Spleen (tissue), 11 donors: ENCODE results near the gene TEKT2. TPM values are rescaled to one million over a fixed set of nuclear protein-coding genes. Genes with fewer than 3 reads are reported as not detected.

Experiments
- DNase-seq: peaks from one replicate; pipeline ENCODE4 v3.0.0-alpha.2; 2020
- H3K27ac ChIP-seq, 8 donors: fragments of 200-600 bp; sonication (generic) in 7 of 8; 1 replicate in 4 of 8; 2 replicates in 4 of 8; pipeline versions ENCODE4 v1.5.0 to v1.8.0; 2016 to 2021; ENCODE audit warnings: inconsistent platforms in 4 of 8, mild to moderate bottlenecking in 4 of 8, moderate library complexity in 1 of 8
- H3K27me3 ChIP-seq, 7 donors: fragments of 200-600 bp; sonication (generic) in 6 of 7; replicated peaks in 1 of 7; 1 replicate in 4 of 7; 2 replicates in 3 of 7; pipeline versions ENCODE4 v1.5.0 to v1.8.0; 2016 to 2021; ENCODE audit warnings: inconsistent platforms in 3 of 7, mild to moderate bottlenecking in 1 of 7
- H3K36me3 ChIP-seq, 6 donors: fragments of 200-600 bp; sonication (generic) in 5 of 6; 1 replicate in 4 of 6; 2 replicates in 2 of 6; pipeline versions ENCODE4 v1.5.0 to v1.8.0; 2016 to 2021; ENCODE audit warnings: inconsistent platforms in 2 of 6
- H3K4me1 ChIP-seq, 6 donors: fragments of 200-600 bp; sonication (generic) in 5 of 6; 1 replicate in 3 of 6; 2 replicates in 3 of 6; pipeline versions ENCODE4 v1.5.0 to v1.8.0; 2016 to 2021; ENCODE audit warnings: inconsistent platforms in 3 of 6
- H3K4me3 ChIP-seq, 8 donors: fragments of 200-600 bp; sonication (generic) in 7 of 8; 1 replicate in 4 of 8; 2 replicates in 4 of 8; pipeline versions ENCODE4 v1.5.0 to v1.8.0; 2016 to 2021; ENCODE audit warnings: inconsistent platforms in 4 of 8, mild to moderate bottlenecking in 4 of 8, moderate library complexity in 2 of 8
- H3K9me3 ChIP-seq, 8 donors: fragments of 200-600 bp; sonication (generic) in 7 of 8; 1 replicate in 4 of 8; 2 replicates in 4 of 8; pipeline versions ENCODE4 v1.5.0 to v1.8.0; 2016 to 2021; ENCODE audit warnings: inconsistent platforms in 4 of 8
- POLR2A ChIP-seq, 3 donors: fragments of 450-650 bp; IDR thresholded peaks; one replicate each; pipeline ENCODE4 v1.5.1; 2017; ENCODE audit warnings: antibody characterized with exemption in 3 of 3, mild to moderate bottlenecking in 1 of 3
- POLR2AphosphoS5 ChIP-seq, 3 donors: sonication (generic); formaldehyde crosslinking; IDR thresholded peaks; one replicate each; pipeline ENCODE4 v1.5.1; 2017; ENCODE audit warnings: antibody characterized with exemption in 3 of 3
- WGBS, 5 donors: extraction: QIAGEN DNeasy Blood & Tissue Kit in 3 of 5; methylation state at CpG; one replicate each; pipeline versions ENCODE4 v1.1.5 to v1.1.7; 2013 to 2018; 5-methylcytosine and 5-hydroxymethylcytosine counted together
- intact Hi-C: fragments of 100-400 bp; cut with DNase I; formaldehyde crosslinking; loops from one replicate; pipeline ENCODE4 v1.15.0; 2023; ENCODE audit warnings: low total_unique reads
- polyA plus RNA-seq, 3 donors: library from polyadenylated mRNA; stranded (reverse); fragments of 200-250 nt; gene quantifications; one replicate each; pipeline ENCODE4 v1.2.1, GENCODE V29; 2013
- total RNA-seq, 7 donors: library from RNA; depleted of rRNA in 3 of 7; stranded (reverse); fragments of >200 nt in 3 of 7; fragmentation: NEBNext Ultra II Directional in 4 of 7; extraction: Animal tissue kit (Norgen Biotek cat#: 25700) in 4 of 7; gene quantifications; one replicate each; pipeline versions ENCODE4 v1.1.0 to v1.2.1, GENCODE V29; 2016 to 2021
- TF ChIP-seq, protein P1 (sequence below), 11 experiments: fragments of 200-600 bp in 7 of 11; fragments of 450-650 bp in 4 of 11; sonication (generic) in 4 of 11; IDR thresholded peaks in 8 of 11; conservative IDR thresholded peaks in 3 of 11; 1 replicate in 7 of 11; 2 replicates in 4 of 11; pipeline versions ENCODE4 v1.4.0 to v1.8.0; 2016 to 2021; ENCODE audit warnings: antibody characterized with exemption in 11 of 11, inconsistent platforms in 4 of 11, mild to moderate bottlenecking in 1 of 11
- donor health status: healthy with polysubstance abuse.
- donor health status: DM: no; HTN: no; CAD: no; lungs with moderate emphysema.
- donor health status: DM: no; HTN: no; CAD: no.
- donor health status: Bipolar disorder and iron deficiency.
- donor health status: healthy.
- donor health status: DM: no; HTN: no; CAD: no.
- donor health status: DM: yes; HTN: yes; CAD: no.

The TEKT2 gene
- total and polyA plus RNA-seq, 10 donors, result 0.33 TPM; not detected in 9

DNA sequence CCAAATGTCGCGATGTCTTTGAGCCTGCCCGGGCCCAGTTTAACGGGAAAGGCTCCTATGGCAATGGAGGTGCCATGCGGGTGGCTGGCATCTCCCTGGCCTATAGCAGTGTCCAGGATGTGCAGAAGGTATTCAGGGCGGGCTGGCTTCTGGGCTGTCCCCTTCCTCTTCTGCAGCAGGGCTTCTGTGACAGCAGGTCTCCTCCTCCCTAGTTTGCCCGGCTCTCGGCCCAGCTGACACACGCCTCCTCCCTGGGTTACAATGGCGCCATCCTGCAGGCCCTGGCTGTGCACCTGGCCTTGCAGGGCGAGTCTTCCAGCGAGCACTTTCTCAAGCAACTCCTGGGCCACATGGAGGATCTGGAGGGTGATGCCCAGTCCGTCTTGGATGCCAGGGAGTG is 7.8 kb downstream of the TEKT2 start:
- no peak overlapping the region for H3K27ac ChIP-seq
- H3K9me3 ChIP-seq, result no peaks in the 10 kb centered on the region
- H3K4me3 ChIP-seq, result no peak overlapping the region
- H3K27me3 ChIP-seq, result peaks cover 0 to 2% (median 0%) of the 10 kb centered on the region in 7 donors
- H3K36me3 ChIP-seq, result peaks cover 5 to 64% (median 46%) of the 10 kb centered on the region in 6 donors
- intact Hi-C loops, result no loop called here
- TF ChIP-seq POLR2A (IDR thresholded peaks at IDR 0.05) (no peak), POLR2AphosphoS5 (IDR thresholded peaks at IDR 0.05) (peak in 1 of 3 donors; percentile 29)
- DNase-seq, result peak; percentile 61
- WGBS, 5 donors, result 88 to 98% (median 96%) methylated on average over 12 to 13 of the region's 13 CpGs
- peaks cover 36 to 87% (median 72%) of the 10 kb centered on the region in 6 donors for H3K4me1 ChIP-seq

GRCh38 chr1:36092166-36092797 is 8.4 kb downstream of the TEKT2 start:
- peaks cover 36 to 92% (median 74%) of the 10 kb centered on the region in 6 donors for H3K4me1 ChIP-seq
- H3K9me3 ChIP-seq, result no peaks in the 10 kb centered on the region
- no peaks in the 10 kb centered on the region for H3K27me3 ChIP-seq
- intact Hi-C loops, result no loop called here
- TF ChIP-seq POLR2AphosphoS5 (IDR thresholded peaks at IDR 0.05) (no peak), POLR2A (IDR thresholded peaks at IDR 0.05) (no peak)
- TF ChIP-seq, protein P1, sequence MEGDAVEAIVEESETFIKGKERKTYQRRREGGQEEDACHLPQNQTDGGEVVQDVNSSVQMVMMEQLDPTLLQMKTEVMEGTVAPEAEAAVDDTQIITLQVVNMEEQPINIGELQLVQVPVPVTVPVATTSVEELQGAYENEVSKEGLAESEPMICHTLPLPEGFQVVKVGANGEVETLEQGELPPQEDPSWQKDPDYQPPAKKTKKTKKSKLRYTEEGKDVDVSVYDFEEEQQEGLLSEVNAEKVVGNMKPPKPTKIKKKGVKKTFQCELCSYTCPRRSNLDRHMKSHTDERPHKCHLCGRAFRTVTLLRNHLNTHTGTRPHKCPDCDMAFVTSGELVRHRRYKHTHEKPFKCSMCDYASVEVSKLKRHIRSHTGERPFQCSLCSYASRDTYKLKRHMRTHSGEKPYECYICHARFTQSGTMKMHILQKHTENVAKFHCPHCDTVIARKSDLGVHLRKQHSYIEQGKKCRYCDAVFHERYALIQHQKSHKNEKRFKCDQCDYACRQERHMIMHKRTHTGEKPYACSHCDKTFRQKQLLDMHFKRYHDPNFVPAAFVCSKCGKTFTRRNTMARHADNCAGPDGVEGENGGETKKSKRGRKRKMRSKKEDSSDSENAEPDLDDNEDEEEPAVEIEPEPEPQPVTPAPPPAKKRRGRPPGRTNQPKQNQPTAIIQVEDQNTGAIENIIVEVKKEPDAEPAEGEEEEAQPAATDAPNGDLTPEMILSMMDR (IDR thresholded peaks at IDR 0.05 in 8 of 11, conservative IDR thresholded peaks at IDR 0.05 in 3 of 11), result no peak
- no peak overlapping the region for H3K4me3 ChIP-seq
- H3K36me3 ChIP-seq, result peaks cover 5 to 69% (median 46%) of the 10 kb centered on the region in 6 donors
- WGBS, 5 donors, result 93 to 95% (median 94%) methylated on average over 17 of the region's 17 CpGs
- peak; percentile 67 for DNase-seq
- H3K27ac ChIP-seq, result peak overlapping the region in 1 of 8 donors; percentile 70

DNA sequence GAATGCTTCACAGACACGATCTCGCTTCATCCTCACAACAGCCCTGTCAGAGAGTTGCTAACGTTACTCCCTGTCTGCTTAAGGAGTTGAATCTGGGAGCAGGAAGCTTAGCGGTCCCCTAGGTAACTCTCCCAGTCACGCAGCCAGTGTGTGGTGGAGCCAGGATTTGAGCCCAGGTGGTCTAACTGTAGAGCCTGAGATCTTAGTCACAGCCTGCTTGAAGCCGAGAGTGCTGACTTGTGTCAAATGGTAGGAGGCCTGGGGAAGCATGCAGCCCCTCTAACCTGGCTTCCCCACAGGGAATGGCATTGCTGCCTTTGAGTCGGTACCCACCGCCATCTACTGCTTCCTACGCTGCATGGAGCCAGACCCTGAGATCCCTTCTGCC is 8.9 kb downstream of the TEKT2 start:
- H3K27me3 ChIP-seq, result no peaks in the 10 kb centered on the region
- DNase-seq, result peak; percentile 58
- peaks cover 5 to 73% (median 46%) of the 10 kb centered on the region in 6 donors for H3K36me3 ChIP-seq
- H3K27ac ChIP-seq, result peak overlapping the region in 6 of 8 donors; percentile 9 to 76 (median 68)
- intact Hi-C loops, result no loop called here
- H3K4me3 ChIP-seq, result no peak overlapping the region
- peaks cover 36 to 91% (median 74%) of the 10 kb centered on the region in 6 donors for H3K4me1 ChIP-seq
- TF ChIP-seq POLR2A (IDR thresholded peaks at IDR 0.05) (no peak), POLR2AphosphoS5 (IDR thresholded peaks at IDR 0.05) (no peak)
- TF ChIP-seq, protein P1 (IDR thresholded peaks at IDR 0.05 in 8 of 11, conservative IDR thresholded peaks at IDR 0.05 in 3 of 11), result no peak
- WGBS, 5 donors, result 95 to 97% (median 96%) methylated on average over 8 to 9 of the region's 9 CpGs
- no peaks in the 10 kb centered on the region for H3K9me3 ChIP-seq

- 79 to 95% (median 86%) methylated on average over 5 to 7 of the region's 7 CpGs for WGBS, 5 donors
Measured at GRCh38 chr1:36093226-36093625, 9.3 kb downstream of the TEKT2 start.

More at GRCh38 chr1:36093226-36093625, 9.3 kb downstream of the TEKT2 start:
- H3K36me3 ChIP-seq, result peaks cover 5 to 78% (median 46%) of the 10 kb centered on the region in 6 donors
- TF ChIP-seq POLR2A (IDR thresholded peaks at IDR 0.05) (no peak), POLR2AphosphoS5 (IDR thresholded peaks at IDR 0.05) (no peak)
- TF ChIP-seq, protein P1 (IDR thresholded peaks at IDR 0.05 in 8 of 11, conservative IDR thresholded peaks at IDR 0.05 in 3 of 11), result no peak
- peak overlapping the region in 6 of 8 donors; percentile 9 to 76 (median 68) for H3K27ac ChIP-seq
- H3K4me3 ChIP-seq, result no peak overlapping the region
- peak; percentile 47 for DNase-seq
- H3K9me3 ChIP-seq, result no peaks in the 10 kb centered on the region
- peaks cover 35 to 87% (median 70%) of the 10 kb centered on the region in 6 donors for H3K4me1 ChIP-seq
- intact Hi-C loops, result no loop called here
- H3K27me3 ChIP-seq, result no peaks in the 10 kb centered on the region
